HG02588 (cell line): ENCODE measurements around the gene TMEM140.

Experiments
- ATAC-seq: cut with Tn5 transposase; IDR thresholded peaks from one replicate; pipeline ENCODE4 v1.9.1; 2021; ENCODE audit warnings: mild to moderate bottlenecking, moderate library complexity; ENCODE audit not compliant: unreplicated experiment

Gene TMEM140

GRCh38 chr7:135158141-135158655 is 10.3 kb downstream of the TMEM140 start:
- ATAC-seq: no peak

- ATAC-seq: no peak
These were observed 11.0 kb downstream of the TMEM140 start for GRCh38 chr7:135158874-135159273.

- ATAC-seq: no peak
These were observed 11.7 kb downstream of the TMEM140 start for GRCh38 chr7:135159359-135160085.

DNA sequence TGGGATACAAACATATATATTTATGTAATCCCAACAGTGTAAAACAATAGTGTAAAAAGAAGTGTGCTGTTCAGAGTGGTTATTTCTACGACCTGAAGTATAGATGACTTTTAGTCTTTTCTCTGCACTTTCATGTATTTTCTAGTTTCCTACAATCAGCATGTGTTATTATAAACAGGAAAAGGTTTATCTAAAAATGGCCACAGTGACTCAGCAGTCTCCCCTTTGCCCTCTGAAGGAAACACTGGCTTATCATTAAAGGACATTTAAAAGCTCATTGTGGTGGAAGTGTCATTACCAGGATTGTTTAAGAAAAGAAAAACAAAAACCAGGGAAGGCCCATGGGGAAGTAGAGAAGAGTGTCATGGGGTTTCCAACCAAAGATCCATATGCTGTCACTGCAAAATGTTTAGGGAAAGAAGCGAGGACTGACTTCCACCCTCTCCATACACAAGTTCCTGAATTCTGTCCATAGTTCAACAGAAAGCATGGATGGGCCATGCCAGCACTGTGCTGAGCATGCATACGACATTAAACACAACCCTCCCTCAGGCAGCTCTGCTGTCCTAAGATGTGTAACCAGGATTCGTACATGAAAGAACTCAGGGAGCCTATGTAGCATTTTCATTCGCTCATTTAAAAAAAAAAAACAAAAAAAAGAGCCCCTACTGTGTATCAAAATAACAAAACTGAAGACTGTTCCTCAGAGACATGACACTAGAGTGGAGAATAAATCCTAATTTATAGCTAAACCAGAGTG is 12.4 kb downstream of the TMEM140 start:
- no peak for ATAC-seq

DNA sequence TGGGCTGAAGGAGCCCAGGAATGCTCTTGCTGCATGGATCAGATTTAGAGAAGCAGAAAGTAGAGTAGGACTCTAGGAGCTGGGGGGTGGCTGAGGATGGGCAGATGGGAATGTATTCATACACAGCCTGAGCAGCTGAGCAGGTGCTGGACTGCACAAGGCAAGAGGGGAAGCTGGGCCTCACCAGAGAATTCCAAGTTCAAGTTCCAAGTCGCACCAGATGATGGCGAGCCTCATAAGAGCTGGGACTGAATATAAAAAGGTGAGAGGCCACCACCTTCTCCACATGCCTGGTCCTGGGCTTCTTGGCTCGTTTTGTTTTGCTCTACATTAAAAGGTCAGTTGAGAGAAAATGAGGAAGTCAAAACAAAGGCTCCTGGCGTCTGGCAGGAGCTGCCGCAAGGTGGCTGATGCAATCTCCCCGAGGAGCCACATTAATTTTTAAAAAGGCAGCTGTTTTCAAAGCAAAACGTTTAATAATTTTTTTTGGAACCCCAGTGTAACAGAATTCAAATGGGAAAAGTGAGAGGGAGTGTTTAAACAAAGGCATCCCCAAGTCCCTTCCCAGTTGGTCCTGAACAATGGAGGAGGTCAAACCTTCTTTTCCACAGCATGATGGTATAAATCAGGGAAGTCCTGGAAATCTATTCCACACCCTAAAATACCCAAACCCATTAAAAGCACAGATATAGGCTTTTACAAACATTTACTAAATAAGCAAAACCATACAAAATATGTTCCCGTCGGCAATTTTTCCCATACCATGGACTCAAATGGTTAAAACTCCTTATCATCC is 13.2 kb downstream of the TMEM140 start:
- ATAC-seq: no peak

DNA sequence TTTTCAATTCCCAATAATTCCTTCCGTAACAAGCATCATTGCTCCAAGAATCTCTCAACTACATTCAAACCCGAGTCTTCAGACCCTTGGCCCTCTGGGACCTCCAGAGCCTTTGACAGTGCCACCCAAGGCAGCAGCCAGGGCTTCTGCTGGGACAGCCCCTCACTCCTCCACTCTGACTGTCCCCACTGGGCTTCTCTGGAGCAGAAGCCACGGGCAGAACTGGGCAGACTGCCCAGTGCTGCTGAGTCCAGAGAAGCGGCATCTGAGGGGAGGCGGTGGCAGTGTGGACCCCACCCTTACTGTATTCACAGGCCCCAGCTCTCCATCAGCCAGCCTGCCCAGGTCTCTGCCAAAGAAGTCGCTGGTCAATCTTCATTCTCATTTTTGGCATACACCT is 13.8 kb downstream of the TMEM140 start:
- ATAC-seq: no peak

DNA sequence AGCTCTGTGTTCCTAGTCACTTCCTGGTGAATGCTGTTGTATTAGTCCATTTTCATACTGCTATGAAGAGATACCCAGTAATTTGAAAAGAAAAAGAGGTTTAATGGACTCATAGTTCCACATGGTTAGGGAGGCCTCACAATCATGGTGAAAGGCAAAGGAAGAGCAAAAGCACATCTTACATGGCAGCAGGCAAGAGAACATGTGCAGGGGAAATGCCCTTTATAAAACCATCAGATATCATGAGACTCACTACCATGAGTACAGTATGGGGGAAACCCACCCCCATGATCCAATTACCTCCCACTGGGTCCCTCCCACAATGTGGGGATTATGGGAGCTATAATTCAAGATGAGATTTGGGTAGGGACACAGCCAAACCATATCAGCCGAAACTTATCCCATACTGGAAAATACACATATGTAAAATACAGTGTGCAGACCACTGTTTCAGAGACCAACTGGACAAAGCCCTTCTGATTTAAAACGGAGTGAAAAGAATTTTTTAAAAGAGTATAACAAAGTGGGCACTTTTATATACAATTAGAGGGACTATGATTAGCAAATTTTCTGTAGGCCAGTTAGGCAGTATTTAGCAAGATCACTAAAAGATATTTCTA is 14.6 kb downstream of the TMEM140 start:
- no peak for ATAC-seq

GRCh38 chr7:135164357-135165061 is 16.6 kb downstream of the TMEM140 start:
- ATAC-seq: no peak

DNA sequence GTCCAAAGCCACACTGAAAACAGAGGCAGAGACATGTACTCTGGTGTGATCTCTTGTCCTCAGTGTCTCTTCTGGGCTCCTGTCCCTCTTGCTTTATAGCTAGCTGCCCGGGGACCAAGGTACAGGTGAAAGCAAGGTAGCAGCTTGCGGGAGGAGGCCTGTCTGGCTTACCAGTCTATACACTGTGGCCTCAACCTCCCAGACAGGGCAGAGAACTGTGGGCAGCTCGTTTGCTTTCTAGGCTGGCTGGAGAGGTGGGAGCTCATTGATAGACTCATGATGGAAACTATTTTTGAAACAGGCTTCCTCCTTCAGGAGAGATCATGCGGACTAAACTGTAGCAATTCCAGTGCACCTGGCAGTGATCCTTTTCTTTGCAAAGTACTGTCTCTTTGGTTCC is 18.0 kb downstream of the TMEM140 start:
- no peak for ATAC-seq

- ATAC-seq: no peak
These were observed 18.6 kb downstream of the TMEM140 start for GRCh38 chr7:135166338-135166990.

DNA sequence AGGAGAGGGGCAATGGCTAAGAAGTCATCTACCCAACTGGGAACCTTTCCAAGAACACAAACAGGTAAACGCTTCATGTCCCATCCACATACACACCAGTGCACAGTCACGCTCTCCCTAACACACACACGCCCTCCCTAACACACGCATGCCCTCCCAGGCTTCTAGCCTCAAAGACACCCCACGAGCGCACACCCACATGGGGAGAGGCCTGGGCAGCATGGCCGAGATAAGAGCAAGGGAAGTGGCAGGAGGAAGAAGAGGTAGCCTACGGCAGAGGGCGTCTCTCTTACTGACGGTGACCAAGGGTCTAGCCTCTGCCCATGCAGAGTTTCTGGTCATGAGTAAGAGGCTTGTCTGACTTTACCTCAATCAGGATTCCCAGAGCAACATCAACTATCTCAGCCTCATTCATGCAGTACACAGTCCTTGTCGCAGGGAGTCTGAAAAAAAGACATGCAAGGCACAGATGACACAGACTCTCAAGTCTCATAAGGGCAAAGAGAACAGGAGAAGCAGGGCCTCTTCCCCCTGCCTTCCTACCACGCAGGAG is 19.6 kb downstream of the TMEM140 start:
- ATAC-seq: no peak

GRCh38 chr7:135168001-135168400 is 20.1 kb downstream of the TMEM140 start:
- ATAC-seq: no peak

GRCh38 chr7:135168489-135169140 is 20.7 kb downstream of the TMEM140 start:
- no peak for ATAC-seq

DNA sequence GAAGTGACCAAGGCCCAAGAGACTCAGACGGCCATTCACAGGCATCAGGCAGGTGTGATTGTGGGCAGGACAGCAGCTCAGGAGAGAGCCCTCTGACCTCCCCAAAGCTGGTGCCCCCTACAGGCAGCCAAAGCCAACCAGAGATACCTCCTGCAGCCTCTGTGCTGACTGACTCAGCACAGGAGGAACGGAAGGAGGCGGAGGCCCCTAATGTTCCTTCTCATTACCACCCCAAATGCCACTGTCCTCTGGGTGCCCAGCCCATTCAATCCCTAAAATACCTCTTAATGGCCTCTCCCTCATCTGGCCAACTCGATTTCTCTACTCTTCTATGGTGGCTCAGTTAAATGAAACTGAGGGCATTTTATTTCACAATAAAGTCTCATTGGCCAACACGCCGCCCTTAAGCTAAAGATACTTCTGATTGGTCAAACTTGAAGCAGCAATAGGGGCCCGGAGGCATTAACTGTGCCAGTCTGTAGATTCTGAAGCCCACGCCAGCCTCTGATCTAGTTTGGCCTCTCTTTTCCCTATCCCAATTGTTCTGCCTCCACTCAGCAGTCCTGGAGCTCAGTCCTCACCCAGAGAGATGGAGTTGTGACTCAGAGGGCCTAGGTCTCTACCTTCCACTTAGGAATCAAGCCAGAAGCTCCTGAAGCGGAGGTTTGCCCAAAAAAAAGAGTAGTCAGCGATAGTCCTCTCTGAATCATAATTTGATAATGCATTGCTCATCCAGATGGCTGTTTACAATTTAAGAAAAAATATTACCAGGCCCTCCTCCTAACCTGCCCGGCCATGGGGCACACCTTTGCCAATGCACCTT is 21.5 kb downstream of the TMEM140 start:
- ATAC-seq: peak; percentile 35

- no peak for ATAC-seq
These were observed 22.0 kb downstream of the TMEM140 start for GRCh38 chr7:135169964-135170273.

DNA sequence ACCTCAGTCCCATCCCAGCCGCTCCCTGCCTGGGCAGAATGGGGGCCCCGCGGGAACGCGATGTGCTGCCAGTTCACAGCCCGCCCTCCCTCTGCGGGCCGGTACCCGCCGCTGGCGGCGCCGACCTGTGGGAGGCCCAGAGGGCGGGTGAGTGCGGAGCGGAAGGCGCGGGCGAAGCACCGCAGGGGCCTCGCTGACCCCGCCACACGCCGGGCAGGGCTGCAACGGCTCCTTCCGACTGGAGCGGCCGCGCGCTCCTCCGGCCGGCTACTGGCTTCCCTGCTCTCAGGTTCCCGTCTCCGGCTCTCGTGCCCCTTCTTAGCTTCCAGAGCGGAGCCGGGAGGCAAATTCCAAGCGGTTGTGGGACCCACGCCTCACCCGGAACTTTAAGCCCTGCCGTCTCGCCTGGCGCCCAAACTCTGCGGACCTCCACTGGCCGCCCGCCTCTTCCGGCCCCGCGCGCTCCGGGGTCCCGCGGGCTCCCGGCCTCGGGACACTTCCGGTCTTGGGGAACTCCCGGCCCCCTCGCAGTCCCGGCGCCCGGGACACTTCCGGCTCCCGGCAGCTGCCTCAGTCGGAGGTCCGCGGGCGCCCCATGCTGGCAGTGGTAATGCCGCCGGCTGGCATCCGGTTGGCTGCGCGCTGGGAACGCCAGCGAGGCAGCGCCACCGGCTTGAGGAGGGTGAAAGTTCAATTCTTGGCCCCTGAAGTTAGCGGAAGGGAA is 22.6 kb downstream of the TMEM140 start, which contains the start of gene CYREN:
CYREN (minus strand) TSS at position 434 of the 724 bp plus-strand sequence. CDS start 1,785 bp downstream, outside the sequence.
- ATAC-seq: peak; percentile 76

- ATAC-seq: peak; percentile 24
These were observed 23.2 kb downstream of the TMEM140 start for GRCh38 chr7:135170998-135171481.
